NCI-H2171 treated with DMSO at 0.1 percent for 48 hours (cell line): ENCODE data around the gene GALNT18.

ENCODE experiments used
- DNase-seq: peaks from one replicate; lab custom pipeline; 2025; lab: John Stamatoyannopoulos, UW

The GALNT18 gene

GRCh38 chr11:11432621-11433319 is 189.0 kb downstream of the GALNT18 start:
- no peak for DNase-seq

GRCh38 chr11:11430431-11430830 is 191.4 kb downstream of the GALNT18 start:
- no peak for DNase-seq

- no peak for DNase-seq
Observed at GRCh38 chr11:11428714-11429113, 193.1 kb downstream of the GALNT18 start.

GRCh38 chr11:11427542-11427941 is 194.3 kb downstream of the GALNT18 start:
- DNase-seq: peak; percentile 18

- no peak for DNase-seq
Observed at GRCh38 chr11:11427140-11427539, 194.7 kb downstream of the GALNT18 start.

GRCh38 chr11:11426226-11426952 is 195.4 kb downstream of the GALNT18 start:
- DNase-seq: no peak

- no peak for DNase-seq
Observed at GRCh38 chr11:11425806-11426205, 196.0 kb downstream of the GALNT18 start.

GRCh38 chr11:11424688-11425087 is 197.1 kb downstream of the GALNT18 start:
- no peak for DNase-seq

- peak; percentile 31 for DNase-seq
Observed at GRCh38 chr11:11422411-11423128, 199.2 kb downstream of the GALNT18 start.

GRCh38 chr11:11421509-11421908 is 200.3 kb downstream of the GALNT18 start:
- no peak for DNase-seq

GRCh38 chr11:11420899-11421285 is 200.9 kb downstream of the GALNT18 start:
- DNase-seq: no peak

GRCh38 chr11:11420191-11420898 is 201.5 kb downstream of the GALNT18 start:
- DNase-seq: peak; percentile 52

GRCh38 chr11:11419747-11420146 is 202.1 kb downstream of the GALNT18 start:
- peak; percentile 92 for DNase-seq

- no peak for DNase-seq
Observed at GRCh38 chr11:11416917-11417316, 204.9 kb downstream of the GALNT18 start.

GRCh38 chr11:11416502-11416901 is 205.3 kb downstream of the GALNT18 start:
- DNase-seq: no peak

GRCh38 chr11:11415901-11416300 is 205.9 kb downstream of the GALNT18 start:
- no peak for DNase-seq

- DNase-seq: peak; percentile 40
Observed at GRCh38 chr11:11414996-11415395, 206.8 kb downstream of the GALNT18 start.

- no peak for DNase-seq
Observed at GRCh38 chr11:11413776-11414175, 208.0 kb downstream of the GALNT18 start.

- no peak for DNase-seq
Observed at GRCh38 chr11:11411401-11411985, 210.3 kb downstream of the GALNT18 start.

GRCh38 chr11:11409901-11410300 is 211.9 kb downstream of the GALNT18 start:
- peak; percentile 88 for DNase-seq

GRCh38 chr11:11409224-11409623 is 212.6 kb downstream of the GALNT18 start:
- DNase-seq: no peak
